ENCODE data around the gene TECPR2.
"Not testable (repeated sequence)": the region's sequence is repeated elsewhere in the genome, so short reads cannot be mapped to it uniquely, and the experiment has no call there.

TECPR2 gene

DNA sequence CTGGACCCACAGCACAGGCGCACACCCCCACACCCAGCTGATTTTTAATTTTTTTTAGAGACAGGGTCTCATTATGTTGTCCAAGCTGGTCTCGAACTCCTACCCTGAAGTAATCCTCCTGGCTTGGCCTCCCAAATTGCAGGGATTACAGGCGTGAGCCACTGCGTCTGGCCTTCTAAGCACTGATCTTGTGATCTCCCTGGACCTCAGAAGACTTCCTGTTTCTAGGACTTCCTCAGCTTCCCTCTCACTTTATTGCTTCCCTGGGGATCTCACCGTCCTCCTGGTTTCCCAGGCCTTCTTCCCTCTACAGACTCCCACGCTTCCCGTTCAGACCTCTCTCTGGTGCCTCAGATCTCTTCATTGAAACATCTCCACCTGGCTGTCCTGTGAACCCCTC, 29.4 kb upstream of the TECPR2 start:
- no peak for DNase-seq

DNA sequence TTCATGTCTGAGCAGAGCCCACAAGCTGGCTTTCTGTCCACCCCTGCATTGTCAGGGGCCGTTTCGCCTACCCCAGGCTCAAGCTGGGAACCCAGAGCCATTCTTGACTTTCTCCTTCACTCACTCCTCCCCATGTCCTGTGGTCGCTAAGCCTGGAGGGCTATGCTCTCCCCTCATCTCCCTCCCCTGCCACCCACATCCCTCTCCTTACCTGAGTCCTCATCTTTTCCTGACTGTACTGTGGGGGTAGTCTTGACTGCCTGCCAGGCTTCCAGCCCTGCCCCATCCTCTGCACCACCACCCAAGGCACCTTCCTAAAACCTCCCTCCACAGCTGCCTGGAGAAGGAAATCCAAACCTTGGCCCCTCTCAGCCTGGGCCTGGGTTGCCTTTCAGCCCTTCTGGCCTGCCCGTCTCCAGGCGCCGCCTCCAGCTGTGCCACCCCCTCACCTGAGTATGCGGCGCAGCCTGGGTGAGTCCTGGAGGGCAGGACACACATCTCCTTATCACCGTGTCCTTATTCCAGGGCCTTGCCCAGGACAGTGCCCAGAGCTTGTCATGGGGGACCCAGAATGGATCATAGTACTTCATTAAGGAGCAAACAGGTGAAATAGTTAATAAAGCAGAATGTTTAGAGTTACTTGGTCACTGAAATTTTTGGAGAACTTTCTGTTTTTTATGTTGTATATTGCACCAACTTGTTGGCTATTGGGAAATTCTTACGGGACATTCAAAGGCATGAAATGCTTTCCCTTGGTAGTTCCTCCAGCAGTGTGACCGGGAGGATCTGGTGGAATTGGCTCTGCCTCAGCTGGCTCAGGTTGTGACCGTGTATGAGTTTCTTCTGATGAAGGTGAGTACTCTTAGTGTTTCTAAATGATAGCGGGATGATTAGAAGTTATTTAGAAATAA, 28.7 kb upstream of the TECPR2 start:
- DNase-seq: no peak

DNA sequence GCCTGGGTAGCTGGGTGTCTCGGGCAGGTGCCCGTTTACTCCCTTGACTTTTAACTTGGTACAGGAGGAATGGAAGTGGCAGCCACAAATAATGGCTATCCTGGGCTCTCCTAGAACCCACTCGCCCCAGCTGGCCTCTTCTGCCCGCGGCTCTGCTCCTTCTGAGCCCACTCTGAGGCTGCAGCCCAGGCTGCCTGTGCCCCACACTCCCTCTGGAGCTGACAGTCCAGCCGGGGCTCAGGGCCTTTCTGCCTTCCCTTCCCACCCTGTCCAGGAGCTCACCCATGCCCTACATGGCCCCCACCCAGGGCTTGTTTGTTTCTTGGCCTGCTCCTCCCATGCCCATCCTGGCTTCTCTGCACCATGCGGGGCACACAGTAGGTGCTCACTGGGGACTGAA, 27.6 kb upstream of the TECPR2 start:
- no peak for DNase-seq

DNA sequence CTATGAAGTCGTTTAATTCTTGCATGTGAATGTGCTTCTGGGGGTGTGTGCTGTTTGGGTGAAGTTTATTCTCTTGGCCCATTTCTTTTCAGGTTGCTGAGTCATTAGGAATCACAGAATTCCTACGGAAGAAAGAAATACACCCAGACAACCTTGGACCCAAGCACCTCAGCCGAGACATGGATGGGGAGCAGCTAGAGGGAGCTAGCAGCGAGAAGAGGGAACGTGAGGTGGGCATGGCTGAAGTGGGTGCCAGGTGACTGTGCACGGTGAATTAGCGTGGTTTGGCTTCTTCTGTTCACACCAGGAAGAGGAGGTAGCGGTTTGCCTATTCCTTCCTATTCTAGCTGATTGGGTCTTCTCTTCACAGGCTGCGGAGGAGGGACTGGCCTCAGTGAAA, 24.0 kb upstream of the TECPR2 start:
- no peak for DNase-seq

DNA sequence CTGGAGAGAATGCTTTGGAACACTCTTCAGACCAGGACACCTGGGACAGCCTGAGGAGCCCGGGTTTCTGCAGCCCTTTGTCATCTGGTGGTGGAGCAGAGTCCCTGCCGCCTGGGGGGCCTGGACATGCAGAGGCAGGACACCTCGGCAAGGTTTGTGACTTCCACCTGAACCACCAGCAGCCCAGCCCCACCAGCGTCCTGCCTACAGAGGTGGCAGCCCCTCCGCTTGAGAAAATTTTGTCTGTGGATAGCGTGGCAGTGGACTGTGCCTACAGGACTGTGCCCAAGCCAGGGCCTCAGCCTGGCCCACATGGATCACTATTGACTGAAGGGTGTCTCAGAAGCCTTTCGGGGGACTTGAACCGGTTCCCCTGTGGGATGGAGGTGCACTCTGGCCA, 21.2 kb upstream of the TECPR2 start:
- DNase-seq: no peak

DNA sequence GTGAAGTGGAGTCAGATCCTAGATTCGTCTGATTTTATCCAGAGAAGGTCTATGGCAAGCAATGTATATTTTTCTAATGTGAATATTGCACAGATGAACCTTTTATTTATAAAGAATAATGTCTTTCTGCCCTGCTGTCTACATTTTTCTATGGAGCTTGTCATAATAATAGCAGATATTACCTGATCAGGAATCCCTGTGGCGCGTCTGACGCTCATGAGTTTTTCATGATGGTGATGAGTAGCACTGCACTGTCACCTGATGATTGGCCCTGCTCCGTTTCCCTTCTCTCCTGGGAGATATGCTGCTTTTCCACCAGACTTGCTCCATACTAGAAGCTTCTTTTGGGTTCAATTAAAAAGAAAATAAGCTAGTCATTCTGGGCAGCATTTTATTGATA, 20.5 kb upstream of the TECPR2 start:
- no peak for DNase-seq

DNA sequence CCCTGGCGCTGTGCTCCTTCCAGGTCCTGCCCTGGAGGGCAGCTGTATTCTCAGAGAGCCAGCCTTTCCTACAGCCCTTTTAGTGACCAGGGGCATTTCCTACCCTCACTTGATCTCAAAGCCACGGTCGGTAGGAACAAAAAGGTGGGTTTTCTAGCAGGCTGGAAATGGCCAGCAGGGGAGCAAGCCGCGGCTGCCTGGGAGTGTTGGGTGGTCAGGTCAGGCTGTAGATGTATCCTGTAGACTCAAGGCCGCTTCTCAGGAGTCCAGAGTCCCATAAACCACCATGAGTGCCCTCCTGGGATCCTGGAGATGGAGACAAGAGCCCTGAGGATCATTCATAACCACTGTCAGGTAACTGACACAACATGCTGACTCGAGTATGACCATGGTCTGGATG, 18.7 kb upstream of the TECPR2 start:
- no peak for DNase-seq

DNA sequence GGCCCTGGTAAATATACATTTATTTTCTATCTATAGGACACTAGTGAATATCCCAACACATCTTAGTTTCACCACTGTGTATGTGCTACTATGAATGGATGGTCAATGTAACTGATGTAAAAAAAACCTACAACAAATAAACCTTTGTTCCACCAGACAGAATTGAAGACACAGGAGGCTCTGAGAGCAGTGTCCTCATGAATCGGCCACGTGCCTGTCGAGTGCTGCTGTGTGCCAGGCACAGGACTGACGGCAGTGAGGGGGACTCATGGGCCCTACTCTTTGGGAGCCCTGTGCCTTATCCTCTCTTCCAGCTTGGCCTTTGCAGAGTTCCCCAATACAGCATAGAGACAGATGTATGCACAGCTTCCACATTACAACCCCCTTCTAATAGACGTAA, 18.3 kb upstream of the TECPR2 start:
- no peak for DNase-seq

DNA sequence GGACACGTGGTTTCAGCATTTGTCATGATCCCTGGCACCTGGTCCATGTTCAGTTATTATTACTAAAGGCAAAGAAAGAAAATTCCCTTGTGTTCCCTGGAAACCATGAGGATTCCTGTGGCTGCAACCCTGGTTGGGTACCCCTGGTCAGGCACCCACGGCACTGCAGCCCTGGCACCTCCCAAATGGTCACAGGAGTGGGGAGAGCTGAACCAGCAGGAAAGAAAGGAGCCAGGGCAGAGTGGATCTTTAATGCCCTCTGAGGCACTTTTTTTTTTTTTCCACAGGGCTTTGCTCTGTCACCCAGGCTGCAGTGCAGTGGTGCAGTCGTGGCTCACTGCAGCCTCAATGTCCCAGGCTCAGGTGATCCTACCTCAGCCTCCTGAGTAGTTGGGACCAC, 17.5 kb upstream of the TECPR2 start:
- DNase-seq: no peak

DNA sequence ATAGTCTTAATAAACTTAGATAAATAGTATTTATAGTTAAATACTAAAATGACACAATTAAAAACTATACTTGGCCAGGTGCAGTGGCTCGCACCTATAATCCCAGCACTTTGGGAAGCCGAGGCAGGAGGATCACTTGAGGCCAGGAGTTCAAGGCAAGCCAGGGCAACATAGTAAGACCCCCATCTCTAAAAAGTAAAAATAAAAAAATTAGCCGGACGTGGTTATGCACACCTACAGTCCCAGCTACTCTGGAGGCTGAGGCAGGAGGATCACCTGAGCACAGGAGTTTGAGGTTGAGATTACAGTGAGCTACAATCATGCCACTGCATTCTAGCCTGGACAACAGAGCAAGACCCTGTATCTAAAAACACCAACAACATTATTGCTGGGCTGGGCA, 16.1 kb upstream of the TECPR2 start:
- no peak for DNase-seq

DNA sequence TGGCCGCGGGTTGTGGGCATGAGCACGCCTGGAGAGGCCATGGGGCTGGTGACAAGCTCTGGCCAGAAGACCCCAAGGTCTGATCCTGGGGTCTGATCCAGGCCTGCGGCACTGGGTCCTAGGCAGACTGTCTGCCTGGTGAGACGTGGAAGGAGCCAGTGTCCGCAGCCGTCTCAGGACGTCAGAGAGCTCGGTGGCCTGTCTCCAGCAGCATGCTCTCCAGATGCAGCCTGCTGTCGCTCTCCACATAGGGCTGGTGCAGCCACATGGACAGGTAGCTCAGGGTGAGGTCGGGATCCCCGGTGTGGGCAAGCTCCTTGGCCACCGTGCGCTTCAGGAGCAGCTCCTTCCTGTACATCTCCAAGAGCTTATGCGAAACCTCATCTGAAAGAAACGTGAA, 14.4 kb upstream of the TECPR2 start:
- DNase-seq: no peak

DNA sequence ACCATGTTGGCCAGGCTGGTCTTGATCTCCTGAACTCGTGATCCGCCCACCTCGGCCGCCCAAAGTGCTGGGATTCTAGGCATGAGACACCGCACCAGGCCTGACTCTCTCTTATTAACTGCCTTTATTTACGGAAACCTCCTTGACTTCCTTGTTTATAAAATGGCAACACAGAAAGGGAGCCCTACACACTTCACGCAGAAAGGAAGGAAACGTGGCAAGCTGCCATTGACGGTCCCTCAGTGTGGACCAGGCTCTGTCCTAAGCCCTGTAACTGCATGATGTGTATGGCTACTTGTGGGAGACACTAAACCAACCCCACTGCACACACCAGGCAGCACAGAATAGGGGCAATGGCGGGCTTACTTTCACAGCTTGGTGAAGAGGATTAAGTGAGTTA, 11.7 kb upstream of the TECPR2 start:
- no peak for DNase-seq

DNA sequence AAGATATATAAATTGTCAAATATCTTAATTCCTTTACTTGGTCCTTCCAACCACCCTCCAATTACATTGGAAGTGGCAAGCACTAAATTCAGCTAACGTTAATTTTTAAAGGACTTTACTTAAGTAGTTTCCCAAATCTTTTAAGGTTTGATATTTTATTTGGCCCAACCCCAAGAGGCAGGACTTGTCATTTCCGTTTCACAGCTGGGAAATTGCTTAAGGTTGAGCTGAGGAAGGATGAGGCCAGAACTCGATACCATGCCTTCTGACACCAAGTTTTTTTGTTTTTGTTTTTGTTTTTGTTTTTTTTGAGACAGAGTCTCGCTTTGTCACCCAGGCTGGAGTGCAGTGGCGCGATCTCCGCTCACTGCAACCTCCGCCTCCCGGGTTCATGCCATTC, 11.1 kb upstream of the TECPR2 start:
- DNase-seq: not testable (repeated sequence)

DNA sequence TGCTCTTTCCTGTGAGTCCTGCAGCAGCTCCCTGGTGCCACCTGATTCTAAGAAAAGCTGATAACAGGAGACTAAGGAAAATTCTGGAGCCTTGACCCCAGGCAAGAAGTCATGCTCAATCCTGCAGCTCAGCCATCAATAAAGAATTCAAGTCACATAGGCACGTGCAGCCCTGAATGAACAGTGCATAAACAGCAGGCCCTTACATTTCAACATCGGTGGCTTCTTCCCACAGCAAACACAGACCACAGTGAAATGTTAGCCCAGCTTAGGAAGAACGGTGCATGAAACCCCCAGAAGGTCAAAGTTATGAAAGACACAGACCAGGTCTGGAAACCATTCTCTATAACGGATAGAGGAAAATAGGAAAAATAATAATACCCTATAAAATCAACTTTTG, 10.5 kb upstream of the TECPR2 start:
- DNase-seq: no peak

DNA sequence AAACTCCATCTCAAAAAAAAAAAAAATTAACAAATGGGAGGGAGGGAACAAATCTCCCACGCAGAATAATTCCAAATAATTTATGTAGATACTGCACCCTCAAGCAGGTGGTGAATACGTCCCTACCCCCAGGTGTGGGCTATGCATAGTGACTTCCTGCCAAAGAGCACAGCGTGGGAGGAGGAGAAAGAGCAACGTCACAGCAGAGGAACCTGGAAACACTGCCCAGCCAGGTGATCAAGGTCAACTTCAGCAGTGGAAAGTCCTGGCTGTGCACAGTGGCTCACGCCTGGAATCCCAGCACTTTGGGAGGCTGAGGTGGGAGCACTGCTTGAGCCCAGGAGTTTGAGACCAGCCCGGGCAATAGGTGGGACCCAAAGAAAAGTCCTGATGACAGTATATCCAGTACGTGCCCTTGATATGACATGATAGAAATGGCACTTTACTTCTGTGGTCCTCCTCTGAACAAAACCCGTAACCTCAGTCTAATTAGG, 9.6 kb upstream of the TECPR2 start:
- no peak for DNase-seq

DNA sequence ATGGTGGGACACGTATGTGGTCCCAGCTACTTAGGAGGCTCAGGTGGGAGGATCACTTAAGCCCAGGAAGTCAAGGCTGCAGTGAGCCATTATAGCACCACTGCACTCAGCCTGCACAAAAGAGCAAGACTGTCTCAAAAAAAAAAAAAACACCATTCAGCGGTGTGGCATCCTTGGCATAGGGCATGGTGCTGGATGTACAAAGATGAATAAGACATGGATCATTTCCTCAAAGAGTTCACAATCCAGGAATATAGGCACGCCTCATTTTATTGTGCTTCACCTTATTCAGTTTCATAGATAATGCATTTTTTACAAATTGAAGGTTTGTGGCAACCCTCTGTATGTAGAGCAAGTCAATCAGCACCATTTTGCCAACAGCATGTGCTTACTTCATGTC, 6.5 kb upstream of the TECPR2 start:
- no peak for DNase-seq

DNA sequence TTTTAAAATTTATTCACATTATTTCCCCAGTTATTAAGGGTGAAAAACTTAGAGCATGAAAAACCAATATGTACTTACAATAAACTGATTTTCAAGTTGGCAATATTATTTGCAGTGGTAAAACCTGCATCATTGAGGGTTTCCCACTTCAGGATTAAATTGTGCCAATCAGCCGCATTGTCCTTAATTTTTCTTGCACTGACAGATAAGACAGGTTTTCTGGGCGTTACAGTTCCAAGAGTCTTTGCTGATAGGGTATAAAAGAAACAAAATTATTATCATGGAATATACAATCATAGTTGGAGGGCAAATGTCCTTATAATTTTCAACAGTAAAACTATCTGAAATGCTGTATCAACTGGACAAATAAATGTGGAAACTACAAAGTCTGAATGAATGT, 3.4 kb upstream of the TECPR2 start:
- DNase-seq: no peak

DNA sequence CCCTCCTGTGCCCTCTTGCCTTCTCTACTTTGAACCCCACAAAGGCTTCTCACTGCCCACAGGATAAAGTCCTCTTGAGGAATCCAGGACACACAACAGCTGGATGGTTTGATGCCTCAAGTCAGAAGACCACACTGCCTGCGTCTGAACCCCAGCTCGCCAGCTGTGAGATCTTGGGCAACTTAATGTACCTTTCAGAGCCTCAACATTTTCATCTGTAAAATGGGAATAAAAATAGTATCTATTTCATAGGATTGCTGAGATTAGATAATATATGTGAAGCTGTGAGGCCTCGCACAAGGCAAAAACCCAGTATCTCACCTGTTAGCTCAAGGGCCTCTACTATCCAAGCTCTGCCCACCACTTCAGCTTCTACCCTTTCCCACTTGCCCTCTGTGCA, 2.4 kb upstream of the TECPR2 start:
- no peak for DNase-seq

DNA sequence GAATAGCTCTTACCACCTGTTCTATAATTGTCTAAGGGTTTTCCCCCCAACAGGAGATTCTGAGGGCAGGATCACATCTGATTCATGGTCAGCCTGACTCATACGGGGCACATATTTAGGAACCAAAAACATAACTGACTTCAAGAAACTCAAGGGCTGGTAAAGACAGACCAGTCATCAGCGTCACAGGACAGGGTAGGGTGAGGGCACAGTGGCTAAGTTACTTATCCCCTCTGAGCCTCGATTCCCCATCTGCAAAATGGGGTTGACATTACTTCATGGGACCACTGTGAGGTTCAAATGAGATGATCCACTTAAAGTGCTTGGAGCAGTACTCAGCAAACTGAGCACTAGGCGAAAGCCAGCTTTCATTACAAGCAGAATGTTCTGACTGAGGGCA, 657 bp upstream of the TECPR2 start:
- DNase-seq: no peak

DNA sequence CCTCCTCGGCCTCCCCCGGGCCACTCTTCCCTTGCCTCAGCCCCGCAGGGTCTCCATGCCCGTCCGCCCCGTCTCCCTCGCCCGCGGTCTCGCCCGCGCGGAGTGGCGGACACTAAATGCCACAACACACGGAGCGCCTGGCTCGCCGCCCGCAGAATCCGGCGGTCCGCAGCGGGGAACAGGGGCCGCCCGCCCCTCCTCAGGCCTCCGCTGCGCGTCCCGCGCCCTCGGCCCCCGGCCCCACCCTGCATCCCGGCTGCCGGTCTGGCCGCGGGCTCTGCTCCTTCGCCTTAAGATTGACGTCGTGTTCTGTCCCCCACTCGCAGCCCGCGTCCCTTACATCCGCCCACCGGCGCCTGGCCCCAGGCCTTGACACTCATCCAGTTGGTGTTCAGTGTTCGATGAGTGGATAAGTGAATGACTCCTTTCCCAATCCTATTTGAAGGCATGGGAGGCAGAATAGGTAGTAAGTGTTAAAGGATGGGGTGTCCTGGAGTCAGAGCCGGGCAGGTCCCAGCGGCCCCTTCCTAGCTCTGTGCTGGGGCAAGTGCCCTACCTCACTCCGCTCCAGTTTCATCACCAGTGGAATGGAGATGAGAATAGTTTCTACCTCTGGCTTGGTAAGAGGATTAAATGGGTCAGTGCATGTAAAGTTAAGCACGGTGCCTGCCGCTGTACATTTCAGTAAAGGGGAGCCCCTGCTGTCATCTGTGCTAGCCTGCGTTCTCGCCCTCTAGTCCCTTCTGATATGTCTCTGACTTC, 622 bp downstream of the TECPR2 start:
- DNase-seq: no peak

DNA sequence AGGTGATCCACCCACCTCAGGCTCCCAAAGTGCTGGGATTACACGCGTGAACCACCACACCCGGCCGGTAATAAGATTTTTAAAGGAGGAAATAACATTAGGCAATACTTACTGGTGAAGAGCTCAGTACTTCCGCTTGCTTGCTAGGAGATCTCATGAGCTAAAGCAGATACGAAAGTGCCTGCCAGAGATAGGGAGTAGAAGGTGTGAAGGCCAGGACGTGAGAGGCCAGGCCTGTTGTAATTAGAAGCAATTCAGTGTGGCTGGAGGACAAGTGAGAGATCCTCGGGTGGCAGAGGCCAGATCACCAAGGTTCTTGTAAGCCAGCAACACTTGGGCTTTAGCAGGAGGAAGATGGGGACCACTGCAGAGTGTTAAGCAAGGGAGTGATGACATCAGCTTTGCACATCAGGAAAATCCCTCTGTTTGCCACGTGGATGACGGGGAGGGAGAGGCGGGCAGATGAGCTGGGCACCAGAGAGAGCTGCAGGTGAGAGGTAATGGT, 7.6 kb downstream of the TECPR2 start:
- DNase-seq: no peak

DNA sequence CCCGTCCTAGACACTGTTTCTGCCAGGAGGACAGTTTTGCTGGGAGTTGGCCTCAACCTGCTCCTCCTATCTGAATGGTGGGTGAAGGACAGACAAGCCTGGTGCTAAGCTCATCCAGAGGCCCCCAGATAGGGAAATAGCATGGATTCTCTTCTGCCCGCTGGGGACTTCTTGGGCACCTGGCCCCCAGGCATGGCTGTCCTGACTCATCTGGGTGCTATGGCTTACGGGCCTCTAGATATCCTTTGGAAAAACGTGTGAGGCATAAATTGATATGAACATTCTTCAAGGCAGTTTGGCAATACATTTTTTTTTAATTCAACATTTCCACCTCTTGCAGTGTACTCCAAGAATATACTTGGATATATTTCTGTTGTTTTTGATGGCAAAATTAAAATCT, 8.6 kb downstream of the TECPR2 start:
- no peak for DNase-seq

DNA sequence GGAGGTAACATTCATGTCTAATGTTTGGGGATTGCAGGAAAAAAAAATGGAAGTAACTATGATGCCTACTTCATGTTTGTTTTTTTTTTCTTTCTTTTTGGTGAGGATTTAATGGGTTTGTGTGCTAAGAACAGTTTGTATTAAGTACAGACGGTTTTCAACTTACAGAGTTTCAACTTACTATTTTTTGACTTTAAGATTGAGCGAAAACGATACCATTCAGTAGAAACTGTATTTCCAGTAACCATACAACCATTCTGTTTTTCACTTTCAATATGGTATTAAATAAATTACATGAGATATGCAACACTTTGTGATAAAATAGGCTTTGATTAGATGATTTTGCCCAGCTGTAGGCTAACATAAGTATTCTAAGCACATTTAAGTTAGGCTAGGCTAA, 10.4 kb downstream of the TECPR2 start:
- DNase-seq: no peak

DNA sequence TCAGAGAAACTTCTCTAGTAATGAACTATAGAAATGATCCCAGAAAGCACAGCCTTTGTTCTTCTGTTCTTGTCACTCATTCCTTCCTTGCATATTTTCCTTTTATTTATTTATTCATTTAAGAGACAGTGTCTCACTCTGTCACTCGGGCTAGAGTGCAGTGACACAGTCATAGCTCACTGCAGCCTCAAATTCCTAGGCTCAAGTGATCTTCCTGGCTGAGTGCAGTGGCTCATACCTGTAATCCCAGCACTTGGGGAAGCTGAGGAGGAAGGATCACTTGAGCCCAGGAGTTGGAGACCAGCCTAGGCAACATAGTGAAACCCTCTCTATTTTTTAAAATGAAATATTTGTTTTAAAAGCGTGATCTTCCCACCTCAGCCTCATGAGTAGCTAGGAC, 11.5 kb downstream of the TECPR2 start:
- no peak for DNase-seq
